ENCODE results near the gene QSOX2.

The QSOX2 gene

GRCh38 chr9:136265561-136266355, 20.1 kb upstream of the QSOX2 start:
- no peak overlapping the region for H2AFZ ChIP-seq (ENCODE audit: low read length)
- no peak overlapping the region for H3K27ac ChIP-seq (ENCODE audit: low read length)
- DNase-seq = no peak
- no peaks in the 10 kb centered on the region for H3K9me3 ChIP-seq (replicated peaks; ENCODE audit: insufficient read depth, low read length)
- H4K20me1 ChIP-seq (ENCODE audit: insufficient read depth, low read length) = no peaks in the 10 kb centered on the region
- no peaks in the 10 kb centered on the region for H3K79me2 ChIP-seq (ENCODE audit: low read length)
- no peak for TF ChIP-seq EZH2 (optimal IDR thresholded peaks at IDR 0.05; ENCODE audit: low read depth, low read length)
- TF ChIP-seq EZH2phosphoT487 (IDR thresholded peaks at IDR 0.05; ENCODE audit: low read length) = no peak
- no peak for TF ChIP-seq CTCF (IDR thresholded peaks at IDR 0.05; ENCODE audit: low read length)
- no peak overlapping the region for H3K4me2 ChIP-seq (ENCODE audit: low read depth, low read length)
- H3K9me2 ChIP-seq (replicated peaks; ENCODE audit: insufficient read depth, low read length) = no peaks in the 10 kb centered on the region
- peaks cover 91% of the 10 kb centered on the region for H3K27me3 ChIP-seq (replicated peaks; ENCODE audit: insufficient read depth, low read length)
- no peak overlapping the region for H3K9ac ChIP-seq (ENCODE audit: low read length)
- no peaks in the 10 kb centered on the region for H3K4me1 ChIP-seq (ENCODE audit: low read length)
- no peaks in the 10 kb centered on the region for H3F3A ChIP-seq (ENCODE audit: insufficient read depth, low read length)
- no peaks in the 10 kb centered on the region for H3K36me3 ChIP-seq (replicated peaks; ENCODE audit: insufficient read depth, low read length)
- H3K4me3 ChIP-seq (ENCODE audit: low read length) = no peak overlapping the region

GRCh38 chr9:136264441-136265405, 19.1 kb upstream of the QSOX2 start:
- no peaks in the 10 kb centered on the region for H3K4me1 ChIP-seq (ENCODE audit: low read length)
- H3K4me2 ChIP-seq (ENCODE audit: low read depth, low read length) = no peak overlapping the region
- no peaks in the 10 kb centered on the region for H3K9me2 ChIP-seq (replicated peaks; ENCODE audit: insufficient read depth, low read length)
- no peaks in the 10 kb centered on the region for H4K20me1 ChIP-seq (ENCODE audit: insufficient read depth, low read length)
- H2AFZ ChIP-seq (ENCODE audit: low read length) = no peak overlapping the region
- no peaks in the 10 kb centered on the region for H3F3A ChIP-seq (ENCODE audit: insufficient read depth, low read length)
- no peak overlapping the region for H3K9ac ChIP-seq (ENCODE audit: low read length)
- no peak for DNase-seq
- H3K9me3 ChIP-seq (replicated peaks; ENCODE audit: insufficient read depth, low read length) = no peaks in the 10 kb centered on the region
- no peak for TF ChIP-seq EZH2phosphoT487 (IDR thresholded peaks at IDR 0.05; ENCODE audit: low read length)
- TF ChIP-seq EZH2 (optimal IDR thresholded peaks at IDR 0.05; ENCODE audit: low read depth, low read length) = no peak
- TF ChIP-seq CTCF (IDR thresholded peaks at IDR 0.05; ENCODE audit: low read length) = no peak
- H3K36me3 ChIP-seq (replicated peaks; ENCODE audit: insufficient read depth, low read length) = no peaks in the 10 kb centered on the region
- H3K27ac ChIP-seq (ENCODE audit: low read length) = no peak overlapping the region
- H3K79me2 ChIP-seq (ENCODE audit: low read length) = no peaks in the 10 kb centered on the region
- H3K4me3 ChIP-seq (ENCODE audit: low read length) = no peak overlapping the region
- H3K27me3 ChIP-seq (replicated peaks; ENCODE audit: insufficient read depth, low read length) = peaks cover 92% of the 10 kb centered on the region

- H3F3A ChIP-seq (ENCODE audit: insufficient read depth, low read length) = no peaks in the 10 kb centered on the region
- peaks cover 92% of the 10 kb centered on the region for H3K27me3 ChIP-seq (replicated peaks; ENCODE audit: insufficient read depth, low read length)
- H3K27ac ChIP-seq (ENCODE audit: low read length) = no peak overlapping the region
- no peaks in the 10 kb centered on the region for H3K36me3 ChIP-seq (replicated peaks; ENCODE audit: insufficient read depth, low read length)
- no peak overlapping the region for H3K4me3 ChIP-seq (ENCODE audit: low read length)
- TF ChIP-seq EZH2phosphoT487 (IDR thresholded peaks at IDR 0.05; ENCODE audit: low read length) = no peak
- peak; percentile 36 for TF ChIP-seq CTCF (IDR thresholded peaks at IDR 0.05; ENCODE audit: low read length)
- H3K9me2 ChIP-seq (replicated peaks; ENCODE audit: insufficient read depth, low read length) = no peaks in the 10 kb centered on the region
- no peaks in the 10 kb centered on the region for H3K79me2 ChIP-seq (ENCODE audit: low read length)
- H3K9ac ChIP-seq (ENCODE audit: low read length) = no peak overlapping the region
- no peaks in the 10 kb centered on the region for H4K20me1 ChIP-seq (ENCODE audit: insufficient read depth, low read length)
- no peaks in the 10 kb centered on the region for H3K9me3 ChIP-seq (replicated peaks; ENCODE audit: insufficient read depth, low read length)
- no peak overlapping the region for H2AFZ ChIP-seq (ENCODE audit: low read length)
- DNase-seq = no peak
- no peaks in the 10 kb centered on the region for H3K4me1 ChIP-seq (ENCODE audit: low read length)
- no peak overlapping the region for H3K4me2 ChIP-seq (ENCODE audit: low read depth, low read length)
Observed at GRCh38 chr9:136264031-136264430, 18.4 kb upstream of the QSOX2 start.
